NCI-H226 (cell line): ENCODE results near the gene OR6B1.
A peak's percentile ranks its signal among the peaks of the same experiment; 100 is the strongest.
"Not testable (repeated sequence)": the region's sequence is repeated elsewhere in the genome, so short reads cannot be mapped to it uniquely, and the experiment has no call there.

Experiments
- DNase-seq: peaks from one replicate; pipeline ENCODE4 v3.0.0-alpha.2; 2015

OR6B1 gene

GRCh38 chr7:144006029-144006691 lies 6.0 kb downstream of the OR6B1 start:
- no peak for DNase-seq

- DNase-seq: no peak
These were observed 6.5 kb downstream of the OR6B1 start for GRCh38 chr7:144006692-144007042.

GRCh38 chr7:144009361-144009760 lies 9.2 kb downstream of the OR6B1 start:
- DNase-seq: no peak

GRCh38 chr7:144010061-144010460 lies 9.9 kb downstream of the OR6B1 start:
- DNase-seq: not testable (repeated sequence)

- not testable (repeated sequence) for DNase-seq
These were observed 10.7 kb downstream of the OR6B1 start for GRCh38 chr7:144010821-144011220.

GRCh38 chr7:144011458-144012230 lies 11.5 kb downstream of the OR6B1 start:
- no peak for DNase-seq

GRCh38 chr7:144018065-144018464 lies 17.9 kb downstream of the OR6B1 start:
- DNase-seq: no peak

- DNase-seq: peak; percentile 83
These were observed 19.3 kb downstream of the OR6B1 start for GRCh38 chr7:144019457-144019856.

GRCh38 chr7:144020340-144020739 lies 20.2 kb downstream of the OR6B1 start:
- no peak for DNase-seq

GRCh38 chr7:144022169-144022568 lies 22.0 kb downstream of the OR6B1 start:
- DNase-seq: no peak

GRCh38 chr7:144023171-144023827 lies 23.2 kb downstream of the OR6B1 start:
- no peak for DNase-seq

GRCh38 chr7:144024213-144024612 lies 24.1 kb downstream of the OR6B1 start:
- no peak for DNase-seq

GRCh38 chr7:144026203-144026883 lies 26.2 kb downstream of the OR6B1 start:
- no peak for DNase-seq

GRCh38 chr7:144027070-144027469 lies 26.9 kb downstream of the OR6B1 start:
- DNase-seq: peak; percentile 16

- DNase-seq: no peak
These were observed 27.9 kb downstream of the OR6B1 start for GRCh38 chr7:144027974-144028373.

GRCh38 chr7:144028547-144028946 lies 28.4 kb downstream of the OR6B1 start:
- DNase-seq: no peak

GRCh38 chr7:144032516-144032915 lies 32.4 kb downstream of the OR6B1 start:
- DNase-seq: no peak

GRCh38 chr7:144032985-144033709 lies 33.0 kb downstream of the OR6B1 start:
- no peak for DNase-seq

- peak; percentile 23 for DNase-seq
These were observed 35.3 kb downstream of the OR6B1 start for GRCh38 chr7:144035385-144035784.

- no peak for DNase-seq
These were observed 36.3 kb downstream of the OR6B1 start for GRCh38 chr7:144036302-144036885.

GRCh38 chr7:144037414-144038035 lies 37.4 kb downstream of the OR6B1 start:
- DNase-seq: no peak

GRCh38 chr7:144038887-144039286 lies 38.8 kb downstream of the OR6B1 start:
- DNase-seq: no peak
